PC-3 (cell line): ENCODE results near the gene RPLP1.

Experiments
- CTCF ChIP-seq: fragments of 300-600 bp; sonication (generic); conservative IDR thresholded peaks from 2 replicates; pipeline ENCODE4 v1.5.1; 2017; ENCODE audit warnings: antibody characterized with exemption, low read depth, mild to moderate bottlenecking, low read length
- EZH2 ChIP-seq: fragments of 300-600 bp; sonication (generic); IDR thresholded peaks from one replicate; pipeline ENCODE4 v1.6.1; 2017; ENCODE audit warnings: antibody characterized with exemption, mild to moderate bottlenecking, low read length; ENCODE audit not compliant: unreplicated experiment

GRCh38 chr15:69444686-69445085 is 7.9 kb upstream of the RPLP1 start:
- TF ChIP-seq CTCF (no peak), EZH2 (no peak)
